Glutamatergic neuron (in vitro differentiated cells): Measurements from ENCODE around the gene ALDOC. TPM values are rescaled to one million over a fixed set of nuclear protein-coding genes. Genes with fewer than 3 reads are reported as not detected.
A peak's percentile ranks its signal among the peaks of the same experiment; 100 is the strongest.

ENCODE experiments used
- DNase-seq: peaks from one replicate; pipeline ENCODE4 v3.0.0; 2022
- H3K27ac Mint-ChIP-seq: one replicate; pipeline ENCODE4 v1.8.0; 2020; ENCODE audit warnings: mild to moderate bottlenecking, mixed read lengths, inconsistent platforms; ENCODE audit not compliant: unreplicated experiment
- H3K27me3 Mint-ChIP-seq: one replicate; pipeline ENCODE4 v1.8.0; 2020; ENCODE audit warnings: mild to moderate bottlenecking, moderate library complexity, mixed read lengths, inconsistent platforms; ENCODE audit not compliant: unreplicated experiment
- H3K36me3 Mint-ChIP-seq: one replicate; pipeline ENCODE4 v1.8.0; 2020; ENCODE audit warnings: mild to moderate bottlenecking, mixed read lengths, inconsistent platforms; ENCODE audit not compliant: unreplicated experiment
- H3K4me1 Mint-ChIP-seq: one replicate; pipeline ENCODE4 v1.8.0; 2020; ENCODE audit warnings: mild to moderate bottlenecking, low read depth, mixed read lengths, inconsistent platforms; ENCODE audit not compliant: unreplicated experiment
- H3K4me3 Mint-ChIP-seq: one replicate; pipeline ENCODE4 v1.8.0; 2020; ENCODE audit warnings: mild to moderate bottlenecking, mixed read lengths, inconsistent platforms; ENCODE audit not compliant: unreplicated experiment
- H3K9me3 Mint-ChIP-seq: one replicate; pipeline ENCODE4 v1.8.0; 2020; ENCODE audit warnings: mild to moderate bottlenecking, moderate library complexity, mixed read lengths, inconsistent platforms; ENCODE audit not compliant: unreplicated experiment
- total RNA-seq: library from RNA; stranded (reverse); fragmentation: NEBNext Ultra II Directional; extraction: Animal tissue kit (Norgen Biotek cat#: 25700); gene quantifications from one replicate; pipeline ENCODE4 v1.2.1, GENCODE V29; 2021; ENCODE audit not compliant: unreplicated experiment
- TF ChIP-seq, protein P1 (sequence below): fragments of 200-600 bp; sonication (generic); IDR thresholded peaks from one replicate; pipeline ENCODE4 v1.5.0; 2021; ENCODE audit not compliant: partially characterized antibody, unreplicated experiment

Gene ALDOC
- total RNA-seq, 1 donor from 2014 or later, result 50.9 TPM

DNA sequence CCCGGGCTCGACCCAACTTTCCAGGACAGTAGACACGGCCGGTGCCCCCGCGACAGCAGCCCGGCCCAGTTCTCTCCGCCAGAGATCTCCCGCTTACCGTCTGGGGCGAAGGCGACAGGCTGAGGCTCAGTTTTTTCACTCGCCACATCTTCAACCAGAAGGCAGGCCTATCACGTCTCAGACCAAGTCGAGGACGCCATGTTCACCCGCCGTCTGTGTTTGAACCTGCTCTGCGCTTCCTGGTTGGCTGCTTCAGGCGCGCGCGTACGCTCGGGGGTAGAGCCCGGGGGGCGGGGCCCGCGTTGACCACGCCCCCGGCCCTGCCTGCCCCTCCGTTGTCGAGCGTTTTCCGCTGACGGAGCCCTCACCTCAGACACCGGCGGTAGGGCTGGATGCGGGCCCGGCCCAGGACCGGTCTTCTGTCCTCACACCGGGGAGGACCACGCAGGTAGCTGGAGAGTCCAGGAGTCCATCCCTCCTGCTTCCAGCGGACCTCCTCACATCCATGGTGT, 22.2 kb upstream of the ALDOC start, which contains the start of gene SPAG5:
Gene SPAG5 (minus strand): TSS at position 227 of the 512 bp plus-strand sequence. CDS start 79 bp downstream, at position 148.
- H3K9me3 Mint-ChIP-seq, result peaks cover 3% of the 10 kb centered on the region
- H3K27ac Mint-ChIP-seq, result peak within 1 kb of the TSS; percentile 90
- H3K4me3 Mint-ChIP-seq, result peak within 1 kb of the TSS; percentile 94
- peaks cover 9% of the 10 kb centered on the region for H3K4me1 Mint-ChIP-seq
- TF ChIP-seq, protein P1, sequence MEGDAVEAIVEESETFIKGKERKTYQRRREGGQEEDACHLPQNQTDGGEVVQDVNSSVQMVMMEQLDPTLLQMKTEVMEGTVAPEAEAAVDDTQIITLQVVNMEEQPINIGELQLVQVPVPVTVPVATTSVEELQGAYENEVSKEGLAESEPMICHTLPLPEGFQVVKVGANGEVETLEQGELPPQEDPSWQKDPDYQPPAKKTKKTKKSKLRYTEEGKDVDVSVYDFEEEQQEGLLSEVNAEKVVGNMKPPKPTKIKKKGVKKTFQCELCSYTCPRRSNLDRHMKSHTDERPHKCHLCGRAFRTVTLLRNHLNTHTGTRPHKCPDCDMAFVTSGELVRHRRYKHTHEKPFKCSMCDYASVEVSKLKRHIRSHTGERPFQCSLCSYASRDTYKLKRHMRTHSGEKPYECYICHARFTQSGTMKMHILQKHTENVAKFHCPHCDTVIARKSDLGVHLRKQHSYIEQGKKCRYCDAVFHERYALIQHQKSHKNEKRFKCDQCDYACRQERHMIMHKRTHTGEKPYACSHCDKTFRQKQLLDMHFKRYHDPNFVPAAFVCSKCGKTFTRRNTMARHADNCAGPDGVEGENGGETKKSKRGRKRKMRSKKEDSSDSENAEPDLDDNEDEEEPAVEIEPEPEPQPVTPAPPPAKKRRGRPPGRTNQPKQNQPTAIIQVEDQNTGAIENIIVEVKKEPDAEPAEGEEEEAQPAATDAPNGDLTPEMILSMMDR, result no peak
- H3K36me3 Mint-ChIP-seq, result no peaks in the 10 kb centered on the region
- H3K27me3 Mint-ChIP-seq, result peaks cover 2% of the 10 kb centered on the region
- DNase-seq, result peak; percentile 95

DNA sequence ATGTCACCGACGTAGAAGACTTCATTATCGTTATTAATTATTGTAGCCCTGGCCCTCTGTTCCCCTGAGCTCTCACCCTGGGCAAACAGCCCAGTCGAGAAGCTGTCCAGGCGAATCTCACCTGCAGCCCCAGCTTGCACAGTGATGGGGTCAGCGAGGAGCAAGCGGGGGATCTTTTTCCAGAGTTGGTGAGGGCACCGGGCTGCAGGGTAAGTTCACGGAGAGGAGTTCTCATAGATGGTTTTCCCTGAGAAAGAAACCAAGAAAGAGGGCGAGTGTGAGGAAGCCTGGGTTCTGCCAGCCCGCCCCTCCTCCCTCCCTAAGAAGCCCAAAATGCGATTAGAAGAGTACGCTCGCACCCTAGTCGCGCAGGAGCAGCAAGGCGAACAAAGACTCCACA, 21.7 kb upstream of the ALDOC start:
- Mint-ChIP-seq H3K9me3 (peaks cover 3% of the 10 kb centered on the region), H3K27me3 (no peaks in the 10 kb centered on the region), H3K36me3 (no peaks in the 10 kb centered on the region), H3K4me3 (peak overlapping the region; percentile 94), H3K27ac (peak overlapping the region; percentile 85), H3K4me1 (peaks cover 9% of the 10 kb centered on the region)
- no peak for DNase-seq
- TF ChIP-seq, protein P1, result no peak

DNA sequence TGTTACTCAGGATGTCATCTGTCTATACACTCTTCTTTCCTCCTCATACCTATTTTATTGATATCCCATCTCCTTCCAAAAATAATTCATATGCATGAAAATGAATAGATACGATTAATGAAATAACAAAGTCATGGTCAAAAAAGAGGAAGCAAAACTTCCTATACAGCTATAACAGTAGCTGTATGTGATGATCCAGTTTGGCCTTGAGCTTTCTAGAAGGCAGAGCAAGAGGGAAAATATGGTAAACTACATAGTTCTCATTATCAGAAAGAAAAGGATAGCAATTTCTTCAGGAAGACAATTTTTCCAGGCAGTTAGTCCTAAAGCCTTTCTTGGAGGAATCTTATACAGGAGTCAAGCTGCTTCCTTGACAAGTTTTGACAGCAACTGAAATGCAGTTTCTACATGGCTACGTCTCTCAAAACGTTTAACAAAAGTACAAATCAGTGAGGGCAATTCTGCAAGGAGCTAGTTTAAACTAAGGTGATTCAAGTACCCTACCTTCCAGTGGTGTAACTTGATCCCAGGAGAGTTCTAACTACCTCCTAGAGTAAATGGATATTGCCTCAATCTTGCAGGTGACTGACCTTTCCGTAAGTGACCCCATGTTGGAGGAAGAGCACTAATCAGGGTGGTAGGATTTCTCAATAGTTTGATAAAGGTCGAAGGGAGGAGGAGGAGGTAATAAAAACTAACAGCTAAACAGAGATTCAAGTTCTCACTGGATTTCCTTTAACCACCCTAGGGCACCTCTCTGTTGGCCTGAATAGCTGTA, 21.1 kb upstream of the ALDOC start:
- no peak for DNase-seq

DNA sequence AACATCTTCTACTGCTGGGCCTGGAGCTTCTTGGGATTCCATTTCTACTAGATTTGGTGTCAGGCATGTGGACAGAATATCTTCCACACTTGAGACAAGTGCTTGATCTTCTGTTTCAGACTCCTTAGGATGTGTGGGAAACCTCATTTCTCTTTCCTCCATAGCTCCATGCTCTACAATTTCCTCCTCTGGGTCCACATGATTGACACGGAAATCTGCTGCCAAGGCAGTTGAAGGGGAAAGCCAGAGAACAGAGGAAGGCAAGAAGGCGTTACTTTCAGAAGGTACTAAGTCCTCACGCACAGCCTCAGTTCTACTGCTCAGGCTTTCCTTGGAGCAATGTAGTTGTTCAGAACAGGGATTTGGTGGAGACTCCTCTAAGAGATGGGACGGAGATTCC, 15.6 kb upstream of the ALDOC start:
- Mint-ChIP-seq H3K36me3 (no peaks in the 10 kb centered on the region), H3K27ac (no peak overlapping the region), H3K4me3 (no peak overlapping the region), H3K4me1 (no peaks in the 10 kb centered on the region), H3K27me3 (no peaks in the 10 kb centered on the region), H3K9me3 (no peaks in the 10 kb centered on the region)
- TF ChIP-seq, protein P1, result no peak
- no peak for DNase-seq

More for the DNA sequence above, 21.1 kb upstream of the ALDOC start:
- Mint-ChIP-seq H3K27me3 (no peaks in the 10 kb centered on the region), H3K27ac (peak overlapping the region; percentile 85), H3K4me3 (peak overlapping the region; percentile 94), H3K4me1 (peaks cover 8% of the 10 kb centered on the region), H3K9me3 (peaks cover 3% of the 10 kb centered on the region), H3K36me3 (no peaks in the 10 kb centered on the region)
- TF ChIP-seq, protein P1, result no peak

DNA sequence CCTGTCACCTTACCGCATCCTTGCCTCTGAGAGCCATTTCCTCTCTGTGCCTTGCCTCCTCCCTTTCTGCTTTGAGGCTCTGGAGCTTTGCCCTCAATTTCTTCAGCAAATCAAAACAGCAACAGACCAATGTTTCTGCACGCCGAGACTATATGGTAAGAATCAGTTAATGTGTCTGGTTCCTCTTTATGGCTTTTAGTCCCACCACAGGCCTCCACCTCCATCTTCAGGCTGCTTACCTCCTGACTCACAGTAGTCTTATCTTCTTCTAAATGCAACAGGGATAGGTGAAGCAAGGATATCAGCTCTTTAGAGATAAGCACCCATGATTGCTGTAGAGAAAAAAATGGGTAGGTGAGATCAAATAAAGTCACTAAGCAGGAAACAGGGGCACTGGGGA, 9.2 kb upstream of the ALDOC start:
- Mint-ChIP-seq H3K27me3 (no peaks in the 10 kb centered on the region), H3K36me3 (no peaks in the 10 kb centered on the region), H3K9me3 (no peaks in the 10 kb centered on the region), H3K4me1 (no peaks in the 10 kb centered on the region), H3K27ac (no peak overlapping the region), H3K4me3 (no peak overlapping the region)
- TF ChIP-seq, protein P1, result no peak
- DNase-seq, result no peak
